Endothelial cell of umbilical vein (primary cell): ENCODE measurements around the gene TLR8. TPM values are rescaled to one million over a fixed set of nuclear protein-coding genes. Genes with fewer than 3 reads are reported as not detected.

Experiments
- BruUV-seq: library from RNA; stranded (reverse); fragments of 400-500 nt; replicated peaks from 2 replicates; lab custom pipeline; 2021; lab: Mats Ljungman, UMichigan
- CTCF ChIA-PET: fragments of 300-600, 350-600 bp; sonication (Branson Sonifier 250); formaldehyde crosslinking; loops from one replicate; lab custom pipeline; 2021; ENCODE audit warnings: antibody characterized with exemption, inconsistent platforms; lab: Charles Lee
- POLR2A ChIA-PET: fragments of 300-600, 350-600 bp; sonication (Branson Sonifier 250); formaldehyde crosslinking; loops from one replicate; lab custom pipeline; 2021; ENCODE audit warnings: antibody characterized with exemption, inconsistent platforms; lab: Charles Lee
- DNase-seq: peaks from one replicate; pipeline ENCODE4 v3.0.0-alpha.2; 2011; ENCODE audit warnings: low read depth, low spot score
- FAIRE-seq: peaks from 2 replicates; lab custom pipeline; 2011; peaks lifted over from hg19 to GRCh38; lab: Jason Lieb, UNC
- H2AFZ ChIP-seq: 2 replicates; pipeline ENCODE4 v1.6.0; 2012; ENCODE audit warnings: low read depth, low read length, control low read depth, inconsistent platforms
- H3K27ac ChIP-seq: 2 replicates; pipeline ENCODE4 v1.5.1; 2011; ENCODE audit warnings: low read depth, mild to moderate bottlenecking, control low read depth, low read length, moderate library complexity; ENCODE audit not compliant: insufficient read depth
- H3K27me3 ChIP-seq, 2 experiments: 2 replicates each; pipeline versions ENCODE4 v1.6.0 to v1.6.1; 2011; ENCODE audit warnings: low read length in 2 of 2, mixed read lengths in 1 of 2; ENCODE audit not compliant: control insufficient read depth in 2 of 2, insufficient read depth in 2 of 2
- H3K36me3 ChIP-seq, 2 experiments: 2 replicates in 1 of 2; 3 replicates in 1 of 2; pipeline ENCODE4 v1.5.1; 2011; ENCODE audit warnings: low read length in 2 of 2, mild to moderate bottlenecking in 1 of 2, moderate library complexity in 1 of 2; ENCODE audit not compliant: control insufficient read depth in 2 of 2, insufficient read depth in 2 of 2; ENCODE audit errors: extremely low read depth in 1 of 2
- H3K4me1 ChIP-seq: 3 replicates; pipeline ENCODE4 v1.5.1; 2011; ENCODE audit warnings: mild to moderate bottlenecking, low read length; ENCODE audit not compliant: control insufficient read depth, insufficient read depth; ENCODE audit errors: extremely low read depth
- H3K4me2 ChIP-seq: 2 replicates; pipeline ENCODE4 v1.6.1; 2011; ENCODE audit warnings: low read length, control low read depth, mixed read lengths; ENCODE audit not compliant: insufficient read depth
- H3K4me3 ChIP-seq, 3 experiments: fragments of 200-600 bp in 1 of 3; sonication (generic), shearing (Covaris generic) in 1 of 3; replicated peaks in 1 of 3; 2 replicates each; pipeline ENCODE4 v1.5.1; 2011 to 2016; ENCODE audit warnings: control low read depth in 3 of 3, low read length in 3 of 3, mild to moderate bottlenecking in 2 of 3, inconsistent platforms in 1 of 3, low read depth in 1 of 3, moderate library complexity in 1 of 3; ENCODE audit not compliant: insufficient read depth in 1 of 3
- H3K79me2 ChIP-seq: 2 replicates; pipeline ENCODE4 v1.6.0; 2012; ENCODE audit warnings: low read length, inconsistent platforms; ENCODE audit not compliant: control insufficient read depth, insufficient read depth
- H3K9ac ChIP-seq: replicated peaks from 2 replicates; pipeline ENCODE3; 2011; ENCODE audit warnings: low read length, control low read depth; ENCODE audit not compliant: insufficient read depth; ENCODE audit errors: extremely low read depth
- H3K9me1 ChIP-seq: replicated peaks from 3 replicates; pipeline ENCODE4 v1.6.0; 2011; ENCODE audit warnings: mild to moderate bottlenecking, low read length; ENCODE audit not compliant: control insufficient read depth, insufficient read depth; ENCODE audit errors: extremely low read depth
- H3K9me3 ChIP-seq: replicated peaks from 2 replicates; pipeline ENCODE4 v1.5.1; 2012; ENCODE audit warnings: low read length, inconsistent platforms; ENCODE audit not compliant: control insufficient read depth, insufficient read depth
- H4K20me1 ChIP-seq: replicated peaks from 2 replicates; pipeline ENCODE3; 2011; ENCODE audit warnings: mild to moderate bottlenecking, low read length; ENCODE audit not compliant: control insufficient read depth, insufficient read depth; ENCODE audit errors: extremely low read depth
- EZH2 ChIP-seq: IDR thresholded peaks from 2 replicates; pipeline ENCODE4 v1.6.1; 2012; ENCODE audit warnings: borderline replicate concordance, low read depth, mild to moderate bottlenecking, moderate library complexity, low read length, inconsistent platforms; ENCODE audit not compliant: severe bottlenecking
- FOS ChIP-seq: IDR thresholded peaks from 2 replicates; pipeline ENCODE4 v1.6.1; 2011; ENCODE audit warnings: mild to moderate bottlenecking, low read length, moderate library complexity, borderline replicate concordance; ENCODE audit not compliant: insufficient read depth
- GATA2 ChIP-seq: IDR thresholded peaks from 2 replicates; pipeline ENCODE4 v1.7.0; 2011; ENCODE audit warnings: low read depth, mild to moderate bottlenecking, moderate library complexity, mixed read lengths, low read length; ENCODE audit not compliant: insufficient read length, insufficient read depth
- JUN ChIP-seq: IDR thresholded peaks from 2 replicates; pipeline ENCODE4 v1.6.1; 2011; ENCODE audit warnings: borderline replicate concordance, low read depth; ENCODE audit not compliant: insufficient read length, insufficient read depth
- MYC ChIP-seq: IDR thresholded peaks from one replicate; pipeline ENCODE4 v1.6.1; 2011; ENCODE audit warnings: mild to moderate bottlenecking, low read depth, low read length
- POLR2A ChIP-seq: IDR thresholded peaks from 2 replicates; pipeline ENCODE4 v1.6.1; 2012; ENCODE audit warnings: low read depth, mild to moderate bottlenecking, control low read depth, low read length
- POLR2AphosphoS5 ChIP-seq: IDR thresholded peaks from 2 replicates; pipeline ENCODE4 v1.6.1; 2012; ENCODE audit warnings: low read depth, mild to moderate bottlenecking, control low read depth, low read length, moderate library complexity; ENCODE audit not compliant: insufficient read depth
- dilution Hi-C: fragments of 300-500 bp; cut with MboI; formaldehyde crosslinking; loops from one replicate; pipeline ENCODE4 v1.15.0; 2019; ENCODE audit warnings: low sequenced_read_pairs; ENCODE audit not compliant: extremely low pct_ligation_motif_present
- intact Hi-C: fragments of 100-400 bp; cut with micrococcal nuclease; formaldehyde crosslinking; loops from one replicate; pipeline ENCODE4 v1.10.0; 2022
- polyA plus RNA-seq, 4 experiments: library from polyadenylated mRNA; depleted of rRNA in 3 of 4; stranded (reverse) in 3 of 4; unstranded in 1 of 4; fragments of >200 nt; gene quantifications; 2 replicates each; pipeline versions ENCODE4 v1.2.1 to v1.2.3, GENCODE V29; 2011 to 2012; ENCODE audit warnings: missing spikeins in 1 of 4
- total RNA-seq: library from RNA; stranded (reverse); gene quantifications from 2 replicates; pipeline ENCODE4 v1.2.3, GENCODE V29; 2021
- TF ChIP-seq, protein P1 (sequence below): IDR thresholded peaks from 2 replicates; pipeline ENCODE4 v1.6.1; 2011; ENCODE audit not compliant: insufficient read depth, insufficient read length
- TF ChIP-seq, protein P2 (sequence below), 2 donors: IDR thresholded peaks; 1 replicate in 1 of 2; 2 replicates in 1 of 2; pipeline ENCODE4 v1.5.1; 2011; ENCODE audit warnings: low read length in 2 of 2, mild to moderate bottlenecking in 2 of 2, moderate library complexity in 2 of 2, control low read depth in 1 of 2, inconsistent platforms in 1 of 2, low read depth in 1 of 2; ENCODE audit not compliant: insufficient read depth in 1 of 2; ENCODE audit errors: extremely low read depth in 1 of 2

Gene TLR8
- total and polyA plus RNA-seq, 2 donors (not counting 3 experiments of a cell fraction or from before 2014, with no cell fraction given) = not detected

DNA sequence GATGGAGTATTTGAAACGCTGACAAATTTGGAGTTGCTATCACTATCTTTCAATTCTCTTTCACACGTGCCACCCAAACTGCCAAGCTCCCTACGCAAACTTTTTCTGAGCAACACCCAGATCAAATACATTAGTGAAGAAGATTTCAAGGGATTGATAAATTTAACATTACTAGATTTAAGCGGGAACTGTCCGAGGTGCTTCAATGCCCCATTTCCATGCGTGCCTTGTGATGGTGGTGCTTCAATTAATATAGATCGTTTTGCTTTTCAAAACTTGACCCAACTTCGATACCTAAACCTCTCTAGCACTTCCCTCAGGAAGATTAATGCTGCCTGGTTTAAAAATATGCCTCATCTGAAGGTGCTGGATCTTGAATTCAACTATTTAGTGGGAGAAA is 13.2 kb downstream of the TLR8 start:
- Histone ChIP-seq H3K36me3 (no peaks in the 10 kb centered on the region), H3K9me3 (no peaks in the 10 kb centered on the region), H4K20me1 (no peaks in the 10 kb centered on the region), H3K79me2 (no peaks in the 10 kb centered on the region), H3K27ac (no peak overlapping the region), H3K4me1 (no peaks in the 10 kb centered on the region), H3K27me3 (peaks cover 3% of the 10 kb centered on the region in 2 experiments), H3K4me2 (no peak overlapping the region), H3K9ac (no peak overlapping the region), H3K9me1 (no peaks in the 10 kb centered on the region), H2AFZ (no peak overlapping the region), H3K4me3 (no peak overlapping the region)
- intact Hi-C loops = no loop called here
- ChIA-PET POLR2A (no interaction called here), CTCF (no interaction called here)
- dilution Hi-C loops = no loop called here
- BruUV-seq = no TSS peak
- FAIRE-seq (no peak), DNase-seq (no peak)
- TF ChIP-seq POLR2AphosphoS5 (no peak), JUN (no peak), EZH2 (no peak), GATA2 (no peak)
- TF ChIP-seq, protein P1, sequence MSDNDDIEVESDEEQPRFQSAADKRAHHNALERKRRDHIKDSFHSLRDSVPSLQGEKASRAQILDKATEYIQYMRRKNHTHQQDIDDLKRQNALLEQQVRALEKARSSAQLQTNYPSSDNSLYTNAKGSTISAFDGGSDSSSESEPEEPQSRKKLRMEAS = no peak

DNA sequence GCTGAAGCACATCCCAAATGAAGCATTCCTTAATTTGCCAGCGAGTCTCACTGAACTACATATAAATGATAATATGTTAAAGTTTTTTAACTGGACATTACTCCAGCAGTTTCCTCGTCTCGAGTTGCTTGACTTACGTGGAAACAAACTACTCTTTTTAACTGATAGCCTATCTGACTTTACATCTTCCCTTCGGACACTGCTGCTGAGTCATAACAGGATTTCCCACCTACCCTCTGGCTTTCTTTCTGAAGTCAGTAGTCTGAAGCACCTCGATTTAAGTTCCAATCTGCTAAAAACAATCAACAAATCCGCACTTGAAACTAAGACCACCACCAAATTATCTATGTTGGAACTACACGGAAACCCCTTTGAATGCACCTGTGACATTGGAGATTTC is 14.6 kb downstream of the TLR8 start:
- no TSS peak for BruUV-seq
- H3K4me3 ChIP-seq = no peak overlapping the region
- no peak overlapping the region for H3K4me2 ChIP-seq
- peak; percentile 72 for FAIRE-seq
- no peaks in the 10 kb centered on the region for H3K4me1 ChIP-seq
- CTCF ChIA-PET = no interaction called here
- dilution Hi-C loops = no loop called here
- H3K36me3 ChIP-seq = no peaks in the 10 kb centered on the region
- intact Hi-C loops = no loop called here
- no peak for TF ChIP-seq FOS
- no peak for TF ChIP-seq POLR2AphosphoS5
- no peak for TF ChIP-seq MYC
- TF ChIP-seq EZH2 = no peak
- TF ChIP-seq, protein P1 = no peak
- TF ChIP-seq POLR2A = no peak
- TF ChIP-seq JUN = no peak
- TF ChIP-seq GATA2 = no peak
- TF ChIP-seq, protein P2, sequence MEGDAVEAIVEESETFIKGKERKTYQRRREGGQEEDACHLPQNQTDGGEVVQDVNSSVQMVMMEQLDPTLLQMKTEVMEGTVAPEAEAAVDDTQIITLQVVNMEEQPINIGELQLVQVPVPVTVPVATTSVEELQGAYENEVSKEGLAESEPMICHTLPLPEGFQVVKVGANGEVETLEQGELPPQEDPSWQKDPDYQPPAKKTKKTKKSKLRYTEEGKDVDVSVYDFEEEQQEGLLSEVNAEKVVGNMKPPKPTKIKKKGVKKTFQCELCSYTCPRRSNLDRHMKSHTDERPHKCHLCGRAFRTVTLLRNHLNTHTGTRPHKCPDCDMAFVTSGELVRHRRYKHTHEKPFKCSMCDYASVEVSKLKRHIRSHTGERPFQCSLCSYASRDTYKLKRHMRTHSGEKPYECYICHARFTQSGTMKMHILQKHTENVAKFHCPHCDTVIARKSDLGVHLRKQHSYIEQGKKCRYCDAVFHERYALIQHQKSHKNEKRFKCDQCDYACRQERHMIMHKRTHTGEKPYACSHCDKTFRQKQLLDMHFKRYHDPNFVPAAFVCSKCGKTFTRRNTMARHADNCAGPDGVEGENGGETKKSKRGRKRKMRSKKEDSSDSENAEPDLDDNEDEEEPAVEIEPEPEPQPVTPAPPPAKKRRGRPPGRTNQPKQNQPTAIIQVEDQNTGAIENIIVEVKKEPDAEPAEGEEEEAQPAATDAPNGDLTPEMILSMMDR (IDR thresholded peaks at IDR 0.05; ENCODE audit: extremely low read depth in 1 of 2, insufficient read depth in 1 of 2, low read depth in 1 of 2, low read length in 2 of 2) = no peak
- POLR2A ChIA-PET = no interaction called here
- no peak overlapping the region for H3K27ac ChIP-seq
- H3K9me1 ChIP-seq = no peaks in the 10 kb centered on the region
- H3K9ac ChIP-seq = no peak overlapping the region
- peaks cover 3% of the 10 kb centered on the region in 2 experiments for H3K27me3 ChIP-seq
- no peaks in the 10 kb centered on the region for H4K20me1 ChIP-seq
- no peak overlapping the region for H2AFZ ChIP-seq
- DNase-seq = no peak
- H3K79me2 ChIP-seq = no peaks in the 10 kb centered on the region
- no peaks in the 10 kb centered on the region for H3K9me3 ChIP-seq
